ENCODE measurements around the gene DIAPH2.
A peak's percentile ranks its signal among the peaks of the same experiment; 100 is the strongest.

DIAPH2 gene

DNA sequence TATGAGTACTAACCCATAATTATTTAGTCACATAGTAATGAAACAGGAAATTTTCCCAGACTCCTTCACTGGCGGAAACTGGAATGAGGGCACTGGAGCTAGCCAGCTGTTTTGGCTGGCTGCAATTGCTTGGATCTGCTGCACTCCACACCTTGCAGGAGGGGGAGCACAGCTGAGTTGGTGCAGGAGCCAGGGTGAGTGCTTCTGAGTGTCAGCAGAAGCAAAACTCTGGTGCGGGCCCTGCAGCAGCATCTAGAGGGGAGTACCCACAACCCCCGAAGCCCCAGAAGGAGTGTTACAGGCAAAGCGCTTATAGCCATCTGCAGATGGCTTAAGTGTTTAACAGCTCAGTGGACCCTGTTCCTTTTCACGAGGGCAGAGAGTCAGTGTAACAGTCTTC lies 295.1 kb downstream of the DIAPH2 start:
- in situ Hi-C loops (cut with MboI; ENCODE audit: low sequenced_read_pairs): no loop called here
- H3K4me1 ChIP-seq: no peaks in the 10 kb centered on the region

DNA sequence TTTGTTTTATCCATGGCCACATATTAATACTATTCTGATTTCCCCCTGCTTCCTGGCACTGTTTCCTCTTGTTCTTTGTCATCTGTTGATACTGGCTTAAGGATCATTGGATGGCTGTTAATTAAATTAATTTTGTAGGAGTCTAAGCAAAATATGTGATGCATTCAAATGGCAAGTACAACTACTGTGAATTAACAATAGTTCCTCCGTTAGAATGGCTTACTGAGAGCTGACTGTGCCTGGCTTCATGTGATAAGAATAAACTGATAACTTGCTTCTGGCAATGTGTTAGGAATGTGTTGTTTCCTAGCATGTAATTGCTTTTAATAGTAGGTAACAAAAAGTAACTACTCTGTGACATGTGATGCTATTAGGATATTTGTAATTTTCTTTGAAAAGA lies 297.5 kb downstream of the DIAPH2 start:
- in situ Hi-C loops (cut with MboI; ENCODE audit: low sequenced_read_pairs): no loop called here
- DNase-seq (ENCODE audit: low spot score in 2 of 2): no peak
- no peaks in the 10 kb centered on the region for H3K27me3 ChIP-seq (ENCODE audit: low read depth)
- no peaks in the 10 kb centered on the region for H3K9me3 ChIP-seq
- H3K36me3 ChIP-seq (replicated peaks): no peaks in the 10 kb centered on the region
- no peaks in the 10 kb centered on the region for H3K4me1 ChIP-seq
- no peak overlapping the region for H3K4me3 ChIP-seq

More for the DNA sequence above, 295.1 kb downstream of the DIAPH2 start:
- H3K36me3 ChIP-seq (replicated peaks): no peaks in the 10 kb centered on the region
- H3K27me3 ChIP-seq (ENCODE audit: low read depth): no peaks in the 10 kb centered on the region
- no peaks in the 10 kb centered on the region for H3K9me3 ChIP-seq
- no peak for DNase-seq (ENCODE audit: low spot score in 2 of 2)
- H3K4me3 ChIP-seq: no peak overlapping the region

DNA sequence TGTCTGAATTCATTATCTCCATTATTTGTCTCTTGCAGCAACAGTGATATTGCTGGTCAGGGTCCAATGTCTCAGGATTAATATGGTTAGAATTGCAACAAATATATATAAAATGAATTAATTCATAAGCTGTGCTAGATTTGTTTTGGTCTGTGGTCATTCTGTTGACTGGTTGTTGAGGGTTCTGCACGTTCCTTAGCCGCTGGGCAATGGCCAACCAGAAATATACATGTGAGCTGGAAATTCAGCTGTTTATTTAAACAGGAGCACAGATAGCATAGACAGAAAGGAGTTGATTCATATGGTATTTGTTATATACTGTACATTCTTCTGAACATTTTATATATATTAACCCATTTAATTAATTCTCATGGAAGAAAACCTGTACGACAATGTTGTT lies 299.9 kb downstream of the DIAPH2 start:
- no peak for DNase-seq (ENCODE audit: low spot score in 2 of 2)
- H3K36me3 ChIP-seq (replicated peaks): no peaks in the 10 kb centered on the region
- H3K9me3 ChIP-seq: no peaks in the 10 kb centered on the region
- in situ Hi-C loops (cut with MboI; ENCODE audit: low sequenced_read_pairs): no loop called here
- no peaks in the 10 kb centered on the region for H3K27me3 ChIP-seq (ENCODE audit: low read depth)
- no peaks in the 10 kb centered on the region for H3K4me1 ChIP-seq
- no peak overlapping the region for H3K4me3 ChIP-seq

DNA sequence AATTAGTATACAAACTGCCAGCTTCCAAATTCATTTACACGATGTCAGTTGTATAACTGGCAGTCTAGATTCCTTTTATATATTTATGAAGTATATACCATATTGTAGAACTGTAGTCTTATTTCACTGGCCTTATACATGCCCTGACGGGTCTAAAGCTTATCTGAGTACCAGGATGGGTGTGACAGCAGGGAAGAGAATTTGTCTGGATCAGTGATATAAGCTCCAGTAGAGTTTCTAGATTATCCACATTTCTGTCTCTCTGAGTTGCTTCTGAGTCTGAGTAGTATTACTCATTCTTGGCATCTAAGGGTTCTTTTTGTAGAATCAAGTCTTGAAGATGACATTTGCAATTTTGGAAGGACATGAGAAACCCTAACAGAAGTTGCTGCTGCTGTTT lies 300.4 kb downstream of the DIAPH2 start:
- no peak for DNase-seq (ENCODE audit: low spot score in 2 of 2)

DNA sequence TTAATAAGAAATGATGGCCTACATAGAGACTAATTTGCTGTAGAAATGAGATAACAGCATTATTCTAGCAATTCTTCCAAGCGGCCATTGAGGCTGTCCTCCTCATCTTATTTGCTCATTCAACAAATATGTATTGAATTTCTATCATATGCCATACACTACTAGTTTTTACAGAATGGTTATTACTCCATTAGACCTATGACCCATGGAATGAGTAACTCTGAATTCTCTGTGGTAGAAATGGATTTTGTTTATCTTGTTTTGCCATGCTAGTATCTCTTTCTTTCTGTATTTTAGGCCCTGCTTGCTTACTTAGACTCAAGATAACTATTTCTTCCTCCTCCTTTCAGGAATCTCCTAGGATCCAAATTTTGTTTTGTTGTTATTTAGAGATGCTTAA lies 302.6 kb downstream of the DIAPH2 start:
- in situ Hi-C loops (cut with MboI; ENCODE audit: low sequenced_read_pairs): no loop called here
- no peaks in the 10 kb centered on the region for H3K9me3 ChIP-seq
- H3K4me1 ChIP-seq: peaks cover 10% of the 10 kb centered on the region; the same call in 1 of the 2 replicates
- no peaks in the 10 kb centered on the region; the same call in 1 of the 2 replicates for H3K36me3 ChIP-seq (replicated peaks)
- H3K4me3 ChIP-seq: no peak overlapping the region
- no peak for DNase-seq (ENCODE audit: low spot score in 2 of 2)
- no peaks in the 10 kb centered on the region for H3K27me3 ChIP-seq (ENCODE audit: low read depth)

More for the DNA sequence above, 300.4 kb downstream of the DIAPH2 start:
- Histone ChIP-seq H3K4me3 (no peak overlapping the region), H3K4me1 (peaks cover 4% of the 10 kb centered on the region; the same call in 1 of the 2 replicates), H3K27me3 (ENCODE audit: low read depth) (no peaks in the 10 kb centered on the region), H3K36me3 (replicated peaks) (no peaks in the 10 kb centered on the region), H3K9me3 (no peaks in the 10 kb centered on the region)
- in situ Hi-C loops (cut with MboI; ENCODE audit: low sequenced_read_pairs): no loop called here

DNA sequence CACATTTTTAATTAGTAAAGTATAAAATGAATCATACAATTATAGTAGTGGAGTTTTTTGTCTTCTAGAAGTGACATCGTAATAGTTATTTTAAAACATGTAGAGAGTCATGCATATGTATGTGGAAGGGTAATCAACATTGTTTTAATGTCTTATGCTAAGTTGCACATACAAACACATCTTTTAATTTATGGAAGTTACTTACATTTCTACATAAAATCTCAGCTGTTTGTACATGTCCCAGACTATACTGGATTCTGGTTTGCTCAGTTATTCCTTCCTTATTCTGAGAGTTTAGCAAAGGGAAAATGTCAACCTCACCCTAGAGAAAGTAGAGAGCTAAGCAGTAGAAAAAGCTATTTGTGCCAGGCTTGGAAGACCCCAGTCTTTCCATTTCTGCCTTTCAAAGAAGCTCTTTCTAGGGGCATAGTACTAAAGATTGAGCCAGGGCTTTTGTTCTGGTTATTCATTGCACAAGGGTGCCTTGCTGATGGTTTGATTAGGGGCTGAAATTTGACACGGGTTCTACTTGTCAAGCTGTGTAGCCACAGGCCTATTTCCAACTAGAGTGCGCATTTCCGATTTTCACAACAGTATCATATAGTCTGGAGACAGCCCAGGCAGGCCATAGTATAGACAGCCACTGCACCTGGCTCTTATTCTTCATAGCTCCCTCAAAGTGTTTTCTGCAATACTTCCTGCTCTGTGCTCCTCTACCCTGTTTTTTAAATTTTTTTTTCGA lies 305.4 kb downstream of the DIAPH2 start:
- Histone ChIP-seq H3K4me3 (no peak overlapping the region), H3K36me3 (replicated peaks) (no peaks in the 10 kb centered on the region; the same call in 1 of the 2 replicates), H3K9me3 (no peaks in the 10 kb centered on the region), H3K4me1 (peaks cover 12% of the 10 kb centered on the region; the same call in 1 of the 2 replicates), H3K27me3 (ENCODE audit: low read depth) (no peaks in the 10 kb centered on the region)
- in situ Hi-C loops (cut with MboI; ENCODE audit: low sequenced_read_pairs): no loop called here
- DNase-seq (ENCODE audit: low spot score in 2 of 2): peak in 1 of 2 experiments; percentile 17

DNA sequence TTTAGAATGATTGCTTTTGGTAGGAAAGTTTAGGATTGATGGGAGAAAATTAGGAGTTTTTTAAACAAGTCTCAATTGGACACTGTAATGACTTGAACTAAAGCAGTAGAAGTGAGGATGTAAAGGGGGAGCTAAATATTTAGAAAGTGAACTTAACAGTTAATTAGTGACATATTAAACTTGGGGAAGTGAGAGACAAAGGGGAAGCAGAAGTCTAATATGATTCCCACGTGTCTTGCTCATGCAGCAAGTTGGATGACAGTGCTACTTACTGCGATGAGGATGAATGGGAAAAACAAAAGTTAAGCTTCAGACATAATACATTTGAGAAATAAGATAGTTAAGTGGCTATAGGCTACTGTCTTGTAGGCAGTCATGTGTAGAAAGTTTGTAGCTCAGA lies 309.5 kb downstream of the DIAPH2 start:
- Histone ChIP-seq H3K4me3 (no peak overlapping the region), H3K9me3 (no peaks in the 10 kb centered on the region), H3K36me3 (replicated peaks) (no peaks in the 10 kb centered on the region; the same call in 1 of the 2 replicates), H3K4me1 (peaks cover 12% of the 10 kb centered on the region; the same call in 1 of the 2 replicates), H3K27me3 (ENCODE audit: low read depth) (no peaks in the 10 kb centered on the region)
- no peak for DNase-seq (ENCODE audit: low spot score in 2 of 2)
- in situ Hi-C loops (cut with MboI; ENCODE audit: low sequenced_read_pairs): no loop called here

DNA sequence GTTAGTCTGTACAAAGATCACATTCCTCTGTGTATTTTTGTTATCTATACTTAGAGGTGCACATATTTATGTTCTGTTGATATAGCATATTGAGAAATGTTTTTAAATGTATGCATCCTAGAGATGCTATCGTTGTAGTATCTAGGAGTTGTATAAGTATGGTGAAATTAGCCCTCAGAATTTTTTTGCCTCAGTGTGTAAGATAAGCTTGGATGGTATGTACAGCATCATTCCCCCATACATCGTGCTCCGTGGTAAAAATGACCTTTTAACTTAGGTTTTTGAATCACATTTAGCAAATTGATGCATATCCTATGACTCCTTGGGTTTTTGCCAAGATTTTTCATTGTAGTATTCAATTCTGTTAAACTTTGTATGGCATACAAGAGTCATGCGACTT lies 312.6 kb downstream of the DIAPH2 start:
- in situ Hi-C loops (cut with MboI; ENCODE audit: low sequenced_read_pairs): no loop called here

DNA sequence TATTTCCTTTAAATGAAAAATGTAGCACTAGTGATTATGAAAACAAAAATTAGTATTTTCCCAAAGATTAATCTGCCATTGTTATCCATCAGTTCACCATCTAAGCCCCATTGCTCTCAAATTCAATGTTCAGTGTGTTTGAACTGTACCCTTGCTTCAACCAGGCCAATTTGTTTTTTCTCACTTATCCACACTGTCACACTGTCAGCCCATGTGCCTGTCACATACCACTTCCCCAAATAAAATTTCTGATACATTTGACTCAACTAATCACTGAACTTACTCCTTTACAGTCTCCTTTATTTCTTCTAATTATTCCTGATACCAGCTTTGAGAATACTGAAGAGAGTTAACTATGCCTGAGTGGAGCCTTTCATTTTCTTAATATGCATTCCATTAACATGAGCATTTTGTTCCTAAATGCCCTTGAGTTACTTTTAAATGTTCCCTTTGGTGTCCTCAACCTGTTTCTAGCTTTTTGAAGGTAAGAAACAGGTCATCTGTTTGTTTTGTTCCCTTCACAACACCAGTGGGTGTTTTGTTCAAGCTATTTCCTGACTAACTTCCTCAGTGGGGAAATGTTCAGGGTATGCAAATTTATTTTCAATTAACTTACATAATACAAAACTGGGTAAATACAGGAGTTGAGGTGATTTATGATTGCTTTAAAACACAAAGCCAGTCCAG lies 316.2 kb downstream of the DIAPH2 start:
- peaks cover 5% of the 10 kb centered on the region for H3K4me1 ChIP-seq
- in situ Hi-C loops (cut with MboI; ENCODE audit: low sequenced_read_pairs): no loop called here
- DNase-seq (ENCODE audit: low spot score in 2 of 2): peak in 1 of 2 experiments; percentile 21

More for the DNA sequence above, 312.6 kb downstream of the DIAPH2 start:
- Histone ChIP-seq H3K36me3 (replicated peaks) (no peaks in the 10 kb centered on the region; the same call in 1 of the 2 replicates), H3K4me3 (no peak overlapping the region), H3K4me1 (peaks cover 7% of the 10 kb centered on the region), H3K9me3 (no peaks in the 10 kb centered on the region), H3K27me3 (ENCODE audit: low read depth) (no peaks in the 10 kb centered on the region)
- no peak for DNase-seq (ENCODE audit: low spot score in 2 of 2)

DNA sequence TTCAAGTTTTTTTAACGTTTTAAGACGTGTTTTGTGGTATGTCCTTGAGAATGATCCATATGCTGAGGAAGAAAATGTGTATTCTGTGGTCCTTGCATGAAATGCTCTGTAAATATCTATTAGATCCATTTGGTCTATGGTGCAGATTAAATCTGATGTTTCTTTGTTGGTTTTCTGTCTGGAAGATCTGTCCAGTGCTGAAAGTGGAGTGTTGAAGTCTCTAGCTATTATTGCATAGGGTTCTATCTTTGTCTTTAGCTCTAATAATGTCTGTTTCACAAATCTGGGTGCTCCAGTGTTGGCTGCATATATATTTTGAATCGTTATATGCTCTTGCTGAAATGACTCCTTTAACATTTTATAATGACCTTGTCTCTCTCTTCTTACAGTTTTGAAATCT lies 321.5 kb downstream of the DIAPH2 start:
- peaks cover 5% of the 10 kb centered on the region for H3K4me1 ChIP-seq
- H3K36me3 ChIP-seq (replicated peaks): no peaks in the 10 kb centered on the region
- no peaks in the 10 kb centered on the region for H3K9me3 ChIP-seq
- in situ Hi-C loops (cut with MboI; ENCODE audit: low sequenced_read_pairs): no loop called here
- no peak overlapping the region for H3K4me3 ChIP-seq
- H3K27me3 ChIP-seq (ENCODE audit: low read depth): no peaks in the 10 kb centered on the region
- no peak for DNase-seq (ENCODE audit: low spot score in 2 of 2)

More for the DNA sequence above, 316.2 kb downstream of the DIAPH2 start:
- H3K9me3 ChIP-seq: no peaks in the 10 kb centered on the region
- H3K36me3 ChIP-seq (replicated peaks): no peaks in the 10 kb centered on the region
- no peak overlapping the region for H3K4me3 ChIP-seq
- H3K27me3 ChIP-seq (ENCODE audit: low read depth): no peaks in the 10 kb centered on the region

DNA sequence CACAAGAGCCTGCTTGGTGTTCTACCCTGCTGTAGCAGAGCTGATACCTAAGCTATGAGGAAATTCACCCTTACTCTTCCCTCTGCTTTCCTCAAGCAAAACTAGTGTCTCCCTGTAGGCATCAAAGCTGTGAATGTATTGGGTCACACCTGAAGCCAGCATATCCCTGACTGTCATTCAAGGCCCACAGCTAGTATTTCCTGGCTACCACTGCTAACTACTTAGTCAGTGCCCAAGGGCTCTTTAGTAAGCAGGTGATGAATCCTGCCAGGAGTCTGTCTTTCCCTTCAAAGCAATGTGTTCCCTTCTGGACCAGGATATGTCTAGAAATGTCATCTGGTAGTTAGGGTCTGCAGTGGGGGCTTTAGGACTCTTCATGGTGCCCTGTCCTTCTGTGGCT lies 324.7 kb downstream of the DIAPH2 start:
- DNase-seq (ENCODE audit: low spot score in 2 of 2): no peak
- Histone ChIP-seq H3K4me3 (no peak overlapping the region), H3K4me1 (no peaks in the 10 kb centered on the region), H3K27me3 (ENCODE audit: low read depth) (no peaks in the 10 kb centered on the region), H3K9me3 (no peaks in the 10 kb centered on the region), H3K36me3 (replicated peaks) (no peaks in the 10 kb centered on the region)
- in situ Hi-C loops (cut with MboI; ENCODE audit: low sequenced_read_pairs): no loop called here

DNA sequence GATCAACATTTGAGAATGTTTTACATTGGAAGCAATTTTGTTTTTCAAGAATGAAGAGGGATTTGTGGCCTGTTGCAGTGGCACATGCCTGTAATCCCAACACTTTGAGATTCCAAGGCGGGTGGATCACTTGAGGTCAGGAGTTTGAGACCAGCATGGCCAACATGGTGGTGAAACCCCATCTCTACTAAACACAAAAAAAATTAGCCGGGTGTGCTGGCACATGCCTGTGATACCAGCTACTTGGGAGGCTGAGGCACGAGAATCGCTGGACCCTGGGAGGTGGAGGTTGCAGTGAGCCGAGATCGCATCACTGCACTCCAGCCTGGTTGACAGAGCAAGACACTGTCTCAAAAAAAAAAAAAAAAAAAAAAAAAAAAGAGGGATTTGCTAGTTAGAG lies 326.9 kb downstream of the DIAPH2 start:
- H3K36me3 ChIP-seq (replicated peaks): no peaks in the 10 kb centered on the region
- no peaks in the 10 kb centered on the region for H3K4me1 ChIP-seq
- H3K4me3 ChIP-seq: no peak overlapping the region
- DNase-seq (ENCODE audit: low spot score in 2 of 2): no peak
- no peaks in the 10 kb centered on the region for H3K9me3 ChIP-seq
- H3K27me3 ChIP-seq (ENCODE audit: low read depth): no peaks in the 10 kb centered on the region
- in situ Hi-C loops (cut with MboI; ENCODE audit: low sequenced_read_pairs): no loop called here

DNA sequence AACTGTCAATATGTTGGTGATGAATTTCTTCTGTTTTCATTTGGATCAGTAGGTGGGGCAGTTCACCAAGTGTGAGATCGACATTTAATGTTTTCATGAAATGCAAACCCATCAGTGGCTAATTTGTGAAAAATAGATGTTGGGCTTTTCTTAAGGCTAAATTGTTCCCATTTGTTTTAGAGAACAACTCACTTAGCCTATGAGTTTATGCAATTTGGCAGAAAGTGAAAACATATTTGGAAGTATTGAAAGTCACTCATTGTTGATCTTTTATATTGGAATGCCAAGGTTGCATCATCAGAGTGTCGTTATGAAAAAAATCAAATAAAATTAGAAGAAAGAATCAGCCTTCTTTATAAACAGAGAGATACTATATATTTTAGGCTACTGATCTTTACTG lies 331.5 kb downstream of the DIAPH2 start:
- Histone ChIP-seq H3K9me3 (no peaks in the 10 kb centered on the region), H3K27me3 (ENCODE audit: low read depth) (no peaks in the 10 kb centered on the region), H3K4me3 (no peak overlapping the region), H3K4me1 (no peaks in the 10 kb centered on the region), H3K36me3 (replicated peaks) (no peaks in the 10 kb centered on the region; the same call in 1 of the 2 replicates)
- no peak for DNase-seq (ENCODE audit: low spot score in 2 of 2)
- in situ Hi-C loops (cut with MboI; ENCODE audit: low sequenced_read_pairs): no loop called here

DNA sequence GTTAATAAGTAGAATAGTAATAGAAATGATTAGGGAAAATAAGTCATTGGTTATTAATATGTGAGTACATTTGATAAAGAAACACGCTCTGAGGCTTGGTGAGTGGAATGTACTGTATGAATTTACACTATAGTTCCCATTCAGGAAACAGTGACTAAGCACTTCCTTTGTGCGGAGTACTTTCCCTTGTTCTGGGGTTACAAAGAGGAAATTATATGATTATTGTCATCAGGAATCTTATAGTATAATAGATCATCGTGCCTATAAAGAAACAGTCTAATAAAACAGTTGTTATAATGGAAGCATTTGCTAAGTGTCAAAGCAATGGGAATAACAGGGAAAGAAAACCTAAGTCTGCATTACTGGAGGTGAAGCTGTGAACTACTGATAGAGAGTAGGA lies 337.0 kb downstream of the DIAPH2 start:
- peak; percentile 29 to 85 for DNase-seq (ENCODE audit: low spot score in 2 of 2)
- H3K9me3 ChIP-seq: no peaks in the 10 kb centered on the region
- H3K4me1 ChIP-seq: peaks cover 15% of the 10 kb centered on the region
- in situ Hi-C loops (cut with MboI; ENCODE audit: low sequenced_read_pairs): no loop called here
- no peaks in the 10 kb centered on the region; the same call in 1 of the 2 replicates for H3K36me3 ChIP-seq (replicated peaks)
- no peak overlapping the region for H3K4me3 ChIP-seq
- H3K27me3 ChIP-seq (ENCODE audit: low read depth): no peaks in the 10 kb centered on the region

Measured in HAP-1 (cell line).